NCI-H1092 treated with DMSO at 0.1 percent for 48 hours (cell line): ENCODE results near the gene NT5C.
"Not testable (repeated sequence)": the region's sequence is repeated elsewhere in the genome, so short reads cannot be mapped to it uniquely, and the experiment has no call there.

ENCODE experiments used
- DNase-seq: peaks from one replicate; lab custom pipeline; 2025; lab: John Stamatoyannopoulos, UW

The NT5C gene

DNA sequence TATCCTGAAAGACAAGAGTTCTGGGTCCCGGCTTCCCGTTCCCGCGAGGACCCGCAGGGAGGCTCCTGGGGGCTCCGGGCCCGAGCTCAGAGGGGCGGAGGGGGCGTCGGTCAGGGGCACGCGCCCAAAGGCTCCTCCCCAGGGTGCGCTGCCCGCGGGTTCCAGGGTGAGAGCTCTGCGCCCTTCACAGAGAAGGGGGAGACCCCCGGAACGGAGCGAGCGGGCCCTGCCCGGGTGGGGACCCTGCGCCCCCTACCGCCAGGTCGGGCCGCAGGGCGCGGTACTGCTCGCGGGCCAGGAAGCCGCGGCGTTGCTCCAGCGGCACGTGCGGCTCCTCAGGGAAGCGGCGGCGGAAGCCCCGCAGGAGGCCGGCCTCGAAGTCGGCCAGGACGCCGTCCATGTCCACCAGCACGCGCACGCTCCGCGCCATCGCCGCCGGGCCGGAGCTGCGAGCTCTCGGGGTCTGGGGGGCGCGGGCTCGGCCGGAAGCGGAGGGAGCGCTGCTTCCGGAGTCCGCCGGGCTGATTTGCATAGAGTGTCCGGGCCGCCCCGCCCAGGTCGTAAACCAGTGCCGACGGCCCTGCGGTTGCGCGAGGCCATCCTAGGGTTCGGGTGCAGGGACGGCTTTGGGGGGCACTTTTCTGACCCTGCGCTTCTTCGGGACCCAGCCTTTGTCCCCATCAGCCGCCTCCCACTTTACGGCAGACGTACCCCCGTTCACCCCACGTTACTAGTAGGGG is at the start of gene NT5C:
Gene NT5C, minus strand, starts transcription at position 465 of the 740 bp plus-strand sequence. Its CDS starts 35 bp downstream, at position 430.
- peak; percentile 78 for DNase-seq

DNA sequence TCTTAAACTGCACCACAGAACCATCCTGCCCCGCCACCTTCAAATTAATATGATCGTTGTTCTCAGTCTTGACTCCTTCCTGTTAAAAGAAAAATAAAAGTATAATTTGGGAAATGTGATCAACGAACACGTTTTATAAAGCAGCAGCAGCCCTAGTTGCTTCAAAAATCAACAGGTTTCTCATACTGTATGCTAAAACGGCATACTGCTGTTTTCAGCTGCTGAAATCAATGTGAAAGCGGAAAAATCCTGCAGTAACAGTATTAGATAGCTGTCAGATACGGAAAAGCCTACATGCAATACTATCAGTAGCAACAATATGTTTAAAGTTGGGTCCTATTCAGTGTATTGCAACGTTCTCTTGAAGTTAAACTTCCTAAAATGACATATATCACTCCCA is 49.6 kb upstream of the NT5C start:
- DNase-seq: no peak

- no peak for DNase-seq
Measured at GRCh38 chr17:75178453-75178852, 46.9 kb upstream of the NT5C start.

DNA sequence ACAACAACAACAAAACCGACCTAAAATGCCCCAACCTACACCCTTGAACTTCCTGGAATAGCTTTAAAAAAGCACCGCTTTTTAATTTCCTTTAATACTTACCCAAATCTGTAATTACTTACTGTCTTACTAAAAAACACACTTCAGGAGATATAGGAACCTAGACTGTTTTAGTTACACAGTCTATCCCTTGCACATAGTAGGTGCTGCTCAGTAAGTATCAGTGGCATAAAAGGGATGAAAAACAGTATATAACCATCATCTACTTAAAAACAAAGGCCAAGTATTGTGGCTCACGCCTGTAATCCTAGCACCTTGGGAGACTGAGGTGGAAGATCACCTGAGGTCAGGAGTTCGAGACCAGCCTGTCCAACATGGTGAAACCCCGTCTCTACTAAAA is 45.1 kb upstream of the NT5C start:
- no peak for DNase-seq

DNA sequence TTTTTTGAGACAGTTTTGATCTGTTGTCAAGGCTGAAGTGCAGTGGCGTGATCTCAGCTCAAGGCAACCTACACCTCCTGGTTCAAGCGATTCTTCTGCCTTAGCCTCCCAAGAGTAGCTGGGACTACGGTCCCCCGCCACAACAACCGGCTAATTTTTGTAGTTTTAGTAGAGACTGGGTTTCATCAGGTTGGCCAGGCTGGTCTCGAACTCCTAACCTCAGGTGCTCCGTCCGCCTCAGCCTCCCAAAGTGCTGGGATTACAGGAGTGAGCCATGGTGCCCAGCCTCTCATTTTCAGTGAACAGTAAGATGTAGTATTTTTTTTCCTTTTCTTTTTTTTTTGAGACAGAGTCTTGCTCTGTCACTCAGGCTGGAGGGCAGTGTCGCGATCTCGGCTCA is 43.5 kb upstream of the NT5C start:
- DNase-seq: no peak

DNA sequence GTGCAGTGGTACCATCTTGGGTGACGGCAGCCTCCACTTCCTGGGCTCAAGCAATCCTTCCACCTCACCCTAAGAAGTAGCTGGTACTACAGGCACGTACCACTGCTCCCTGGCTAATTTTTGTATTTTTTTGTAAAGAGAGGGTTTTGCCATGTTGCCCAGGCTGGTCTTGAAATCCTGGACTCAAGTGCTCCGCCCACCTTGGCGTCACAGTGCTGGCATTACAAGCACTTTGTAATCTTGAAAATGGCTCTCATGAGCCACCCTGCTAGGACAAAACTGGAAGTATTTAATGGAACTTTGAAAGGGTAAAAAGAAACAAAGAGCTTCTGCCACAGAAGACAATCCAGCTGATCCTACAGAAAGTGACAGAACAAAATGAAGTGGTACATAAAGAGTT is 42.0 kb upstream of the NT5C start:
- no peak for DNase-seq

DNA sequence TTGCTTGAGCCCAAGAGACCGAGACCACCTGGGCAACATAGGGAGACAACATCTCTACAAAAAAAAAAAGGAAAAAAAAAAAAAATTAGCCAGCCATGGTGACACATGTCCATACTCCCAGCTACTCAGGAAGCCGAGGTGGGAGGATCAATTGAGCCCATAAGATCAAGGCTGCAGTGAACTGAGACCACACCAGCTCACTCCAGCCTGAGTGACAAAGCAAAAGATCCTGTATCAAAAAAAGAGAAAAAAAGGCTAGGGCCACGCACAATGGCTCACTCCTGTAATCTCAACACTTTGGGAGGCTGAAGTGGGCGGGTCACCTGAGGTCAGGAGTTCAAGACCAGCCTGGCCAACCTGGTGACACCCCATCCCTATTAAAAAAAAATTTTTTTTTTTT is 37.5 kb upstream of the NT5C start:
- no peak for DNase-seq

- DNase-seq: not testable (repeated sequence)
Measured at GRCh38 chr17:75164606-75165005, 33.1 kb upstream of the NT5C start.

DNA sequence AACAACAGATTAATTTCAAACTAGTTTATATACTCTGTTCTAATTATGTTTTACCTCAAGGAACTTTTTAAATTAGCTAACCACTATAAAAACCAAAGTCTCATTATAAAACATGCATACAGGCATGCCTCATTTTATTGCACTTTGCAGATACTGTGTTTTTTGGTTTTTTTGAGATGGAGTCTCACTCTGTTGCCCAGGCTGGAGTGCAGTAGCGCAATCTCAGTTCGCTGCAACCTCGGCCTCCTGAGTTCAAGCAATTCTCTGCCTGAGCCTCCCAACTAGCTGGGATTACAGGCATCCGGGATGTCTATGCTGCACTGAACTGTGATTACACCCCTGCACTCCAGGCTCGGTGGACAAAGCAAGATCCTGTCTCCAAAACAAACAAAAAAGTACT is 31.5 kb upstream of the NT5C start:
- DNase-seq: no peak

DNA sequence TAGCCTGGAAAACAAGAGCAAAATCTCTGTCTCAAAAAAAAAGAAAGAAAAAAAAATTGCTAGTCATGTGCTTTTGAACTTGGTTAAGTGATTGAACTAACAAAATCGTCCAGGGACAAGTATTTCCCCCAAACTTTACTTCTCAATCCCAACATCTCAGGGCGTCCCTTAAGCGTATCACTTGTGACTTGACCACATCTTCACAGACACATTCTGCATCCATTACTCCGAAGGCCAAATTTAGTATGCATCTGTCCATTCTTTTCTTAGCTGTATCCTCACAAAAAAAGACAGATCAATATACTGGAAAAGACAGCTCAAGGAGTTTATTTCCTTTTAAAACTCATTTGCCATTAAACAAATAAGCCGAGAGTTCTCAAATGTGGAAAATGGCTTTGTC is 28.7 kb upstream of the NT5C start:
- no peak for DNase-seq

GRCh38 chr17:75159196-75160031 is 27.9 kb upstream of the NT5C start:
- DNase-seq: no peak

- DNase-seq: not testable (repeated sequence)
Measured at GRCh38 chr17:75158480-75158879, 26.9 kb upstream of the NT5C start.

DNA sequence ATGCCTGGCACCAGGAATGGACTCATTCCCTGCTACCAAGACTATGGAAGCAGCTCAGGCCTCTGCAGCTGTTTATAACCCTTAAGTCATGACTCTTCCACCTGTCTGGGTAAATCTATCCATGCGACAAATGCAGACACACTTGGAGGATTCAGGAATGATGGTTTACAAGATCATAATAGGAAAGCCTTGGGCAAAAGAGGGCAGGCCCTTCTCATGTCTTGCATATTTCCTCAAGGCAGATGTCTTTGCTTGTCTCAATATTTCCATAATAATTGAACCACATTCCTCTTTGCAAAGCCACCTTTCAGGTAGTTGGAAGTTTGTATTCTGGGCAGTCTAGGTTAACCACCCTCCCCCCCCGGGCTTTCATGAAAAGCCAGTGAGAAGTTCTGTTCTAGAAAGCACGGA is 23.7 kb upstream of the NT5C start:
- DNase-seq: no peak

GRCh38 chr17:75154195-75155106 is 22.9 kb upstream of the NT5C start, which contains the start of gene JPT1:
JPT1 (minus strand) TSS chr17:75154512; CDS start chr17:75154397, 115 bp downstream.
- peak; percentile 98 for DNase-seq

DNA sequence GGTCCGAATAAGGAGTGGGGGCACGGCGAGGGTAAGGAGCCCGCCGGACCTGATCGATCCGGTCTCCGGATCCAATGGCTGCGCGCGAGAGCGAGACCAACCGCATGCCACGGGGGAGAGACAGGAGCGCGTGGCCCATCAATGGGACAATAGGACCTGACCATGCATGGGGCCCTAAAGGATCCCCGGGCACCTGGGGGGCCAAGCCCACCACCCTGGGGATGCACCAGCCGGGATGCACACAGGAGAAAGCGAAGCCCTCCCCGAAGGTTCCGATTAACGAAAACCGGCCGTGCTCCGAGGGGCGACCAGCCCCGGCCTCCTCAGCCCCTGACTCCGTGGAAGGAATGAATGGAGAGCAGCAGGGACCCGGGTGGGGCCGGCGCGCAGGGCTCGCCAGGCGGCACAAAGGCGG is 22.2 kb upstream of the NT5C start:
- DNase-seq: peak; percentile 65

GRCh38 chr17:75152922-75153779 is 21.6 kb upstream of the NT5C start:
- peak; percentile 66 for DNase-seq

DNA sequence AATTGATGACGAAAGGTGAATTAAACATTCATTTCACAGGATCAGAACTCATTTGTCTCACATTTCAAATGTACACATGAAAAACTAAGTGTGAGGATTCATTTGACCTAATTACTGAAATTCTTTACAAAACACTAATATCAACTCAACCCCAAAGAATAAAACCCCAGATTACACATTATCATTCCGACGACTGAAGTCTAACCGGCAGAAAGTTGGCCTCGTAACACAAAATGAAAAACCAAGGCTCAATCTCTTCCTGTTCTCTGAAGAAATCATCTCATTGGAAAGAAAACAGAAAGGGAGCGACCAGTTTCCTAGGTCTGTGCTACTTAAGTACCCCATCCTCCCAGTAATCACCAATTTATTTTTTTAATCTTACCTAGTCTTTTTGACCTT is 21.0 kb upstream of the NT5C start:
- DNase-seq: no peak

DNA sequence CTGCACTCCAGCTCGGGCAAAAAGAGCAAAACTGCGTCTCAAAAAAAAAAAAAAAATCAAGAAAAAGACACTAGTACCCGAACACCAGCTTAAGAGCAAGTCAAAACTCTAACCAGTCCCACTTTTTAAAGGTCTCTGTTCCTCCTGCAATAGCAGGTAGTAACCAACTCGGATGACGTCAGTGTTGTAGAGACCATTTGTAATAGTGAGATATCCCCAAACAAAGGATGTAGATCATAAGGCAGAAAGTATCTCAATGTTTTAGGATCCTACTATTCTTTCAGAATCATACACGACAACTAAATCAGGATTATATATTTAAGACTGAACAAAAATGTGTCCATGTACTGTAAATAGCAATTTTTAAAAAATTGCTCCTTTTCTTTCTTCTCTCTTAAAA is 20.4 kb upstream of the NT5C start:
- DNase-seq: peak; percentile 4

DNA sequence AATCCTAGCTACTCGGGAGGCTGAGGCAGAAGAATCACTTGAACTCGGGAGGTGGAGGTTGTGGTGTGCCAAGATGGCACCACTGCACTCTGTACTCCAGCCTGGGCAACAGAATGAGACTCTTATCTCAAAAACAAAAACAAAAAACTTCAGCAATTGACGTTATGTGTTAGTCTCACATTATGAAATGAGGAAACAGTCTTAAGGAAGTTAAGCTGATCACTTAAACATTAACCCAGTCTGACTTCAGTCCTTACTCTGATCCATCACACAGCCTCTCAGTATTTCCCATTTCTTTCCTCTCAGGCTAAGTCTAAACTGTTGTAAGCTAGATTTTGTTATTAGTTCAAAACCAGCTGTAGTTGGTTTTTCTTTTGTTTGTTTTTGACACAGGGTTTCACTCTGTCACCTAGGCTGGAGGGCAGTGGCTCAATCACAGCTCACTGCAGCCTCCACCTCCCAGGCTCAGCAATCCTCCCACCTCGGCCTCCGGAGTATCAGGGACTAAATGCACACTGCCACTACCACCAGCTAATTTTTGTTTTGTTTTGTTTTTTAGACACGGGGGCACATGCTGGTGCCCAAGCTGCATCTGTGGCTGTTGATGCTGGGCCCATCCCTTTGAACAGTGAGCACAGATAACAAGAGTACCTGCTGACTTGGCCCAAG is 16.5 kb upstream of the NT5C start:
- DNase-seq: no peak

- DNase-seq: no peak
Measured at GRCh38 chr17:75146592-75146991, 15.1 kb upstream of the NT5C start.
